Mucosa of descending colon (tissue), 3 donors: Measurements from ENCODE around the gene PTPDC1. TPM values are rescaled to one million over a fixed set of nuclear protein-coding genes. Genes with fewer than 3 reads are reported as not detected.

Source experiments
- ATAC-seq: fragments of 200-7000 bp; cut with Tn5 transposase; one replicate; pipeline ENCODE4 v1.9.1; 2020; ENCODE audit warnings: mild to moderate bottlenecking, moderate library complexity
- DNase-seq, 3 donors: peaks; one replicate each; pipeline ENCODE4 v3.0.0-alpha.2; 2020
- H3K36me3 ChIP-seq: fragments of 200-600 bp; one replicate; pipeline ENCODE4 v1.8.0; 2021; ENCODE audit warnings: low read depth, mild to moderate bottlenecking
- H3K4me1 ChIP-seq: fragments of 200-600 bp; one replicate; pipeline ENCODE4 v1.8.0; 2021; ENCODE audit warnings: low read depth, mild to moderate bottlenecking
- H3K4me3 ChIP-seq: fragments of 200-600 bp; one replicate; pipeline ENCODE4 v1.8.0; 2021; ENCODE audit warnings: mild to moderate bottlenecking
- H3K9me3 ChIP-seq: fragments of 200-600 bp; one replicate; pipeline ENCODE4 v1.8.0; 2021; ENCODE audit warnings: mild to moderate bottlenecking
- CTCF ChIP-seq: fragments of 200-600 bp; IDR thresholded peaks from one replicate; pipeline ENCODE4 v1.8.0; 2022; ENCODE audit warnings: antibody characterized with exemption, mild to moderate bottlenecking
- intact Hi-C, 2 donors: fragments of 100-400 bp; cut with DNase I in 1 of 2; cut with micrococcal nuclease in 1 of 2; formaldehyde crosslinking; loops; one replicate each; pipeline versions ENCODE4 v1.11.0 to v1.11.1; 2022; cut with DNase I, micrococcal nuclease
- total RNA-seq, 3 donors: library from RNA; stranded (reverse); fragmentation: NEBNext Ultra II Directional in 2 of 3; extraction: Animal tissue kit (Norgen Biotek cat#: 25700) in 2 of 3; gene quantifications; one replicate each; pipeline versions ENCODE4 v1.2.1 to v1.2.4, GENCODE V29; 2021 to 2023
- donor health status: DM: no; HTN: no; CAD: no; lungs with moderate emphysema.
- donor health status: DM: no; HTN: no; CAD: no.
- donor health status: DM: no; HTN: yes; CAD: no.

PTPDC1 gene
- total RNA-seq, 3 donors from 2014 or later = 5.7 to 8.9 (median 8.0) TPM

GRCh38 chr9:94056442-94056974 lies 27.8 kb upstream of the PTPDC1 start:
- intact Hi-C loops = no loop called here
- H3K36me3 ChIP-seq = no peaks in the 10 kb centered on the region
- H3K4me3 ChIP-seq = no peak overlapping the region
- DNase-seq (no peak), ATAC-seq (peak; percentile 36)
- peaks cover 2% of the 10 kb centered on the region for H3K4me1 ChIP-seq
- TF ChIP-seq CTCF = no peak
- H3K9me3 ChIP-seq = peaks cover 4% of the 10 kb centered on the region

- Histone ChIP-seq H3K4me1 (peaks cover 2% of the 10 kb centered on the region), H3K9me3 (peaks cover 7% of the 10 kb centered on the region), H3K36me3 (no peaks in the 10 kb centered on the region), H3K4me3 (no peak overlapping the region)
- intact Hi-C loops = no loop called here
- no peak for DNase-seq
- ATAC-seq = no peak
- TF ChIP-seq CTCF = no peak
Measured at GRCh38 chr9:94057918-94058317, 26.3 kb upstream of the PTPDC1 start.

- no peak for TF ChIP-seq CTCF
- Histone ChIP-seq H3K4me3 (no peak overlapping the region), H3K9me3 (peaks cover 7% of the 10 kb centered on the region), H3K4me1 (no peaks in the 10 kb centered on the region), H3K36me3 (no peaks in the 10 kb centered on the region)
- no peak for ATAC-seq
- intact Hi-C loops = no loop called here
- no peak for DNase-seq
Measured at GRCh38 chr9:94061864-94062263, 22.4 kb upstream of the PTPDC1 start.

GRCh38 chr9:94065535-94065961 lies 18.7 kb upstream of the PTPDC1 start:
- intact Hi-C loops = loop anchor here (2.0 to 5.0 kb wide), 2 partner anchors 147 kb away; no protein-coding TSS in a partner anchor
- Histone ChIP-seq H3K9me3 (peaks cover 7% of the 10 kb centered on the region), H3K4me3 (no peak overlapping the region), H3K4me1 (no peaks in the 10 kb centered on the region), H3K36me3 (no peaks in the 10 kb centered on the region)
- DNase-seq (peak in 2 of 3 donors; percentile 53 to 90), ATAC-seq (peak; percentile 82)
- peak; percentile 70 for TF ChIP-seq CTCF

GRCh38 chr9:94068257-94068656 lies 16.0 kb upstream of the PTPDC1 start:
- Histone ChIP-seq H3K9me3 (no peaks in the 10 kb centered on the region), H3K36me3 (no peaks in the 10 kb centered on the region), H3K4me3 (no peak overlapping the region), H3K4me1 (no peaks in the 10 kb centered on the region)
- no peak for ATAC-seq
- intact Hi-C loops = loop anchor here in 1 of 2 donors (5.0 kb wide), 1 partner anchor 144 kb away; no protein-coding TSS in a partner anchor
- no peak for TF ChIP-seq CTCF
- no peak for DNase-seq

- TF ChIP-seq CTCF = no peak
- Histone ChIP-seq H3K4me1 (no peaks in the 10 kb centered on the region), H3K36me3 (no peaks in the 10 kb centered on the region), H3K9me3 (no peaks in the 10 kb centered on the region), H3K4me3 (no peak overlapping the region)
- intact Hi-C loops = no loop called here
- no peak for ATAC-seq
- no peak for DNase-seq
Measured at GRCh38 chr9:94076557-94076956, 7.7 kb upstream of the PTPDC1 start.
